ENCODE results near the gene AMH.

GRCh38 chr19:2224754-2225349, 24.3 kb upstream of the AMH start:
- no peak for TF ChIP-seq CTCF (IDR thresholded peaks at IDR 0.05)
- no peak for TF ChIP-seq EP300 (IDR thresholded peaks at IDR 0.05)
